ENCODE measurements around the gene CORO2A.

DNA sequence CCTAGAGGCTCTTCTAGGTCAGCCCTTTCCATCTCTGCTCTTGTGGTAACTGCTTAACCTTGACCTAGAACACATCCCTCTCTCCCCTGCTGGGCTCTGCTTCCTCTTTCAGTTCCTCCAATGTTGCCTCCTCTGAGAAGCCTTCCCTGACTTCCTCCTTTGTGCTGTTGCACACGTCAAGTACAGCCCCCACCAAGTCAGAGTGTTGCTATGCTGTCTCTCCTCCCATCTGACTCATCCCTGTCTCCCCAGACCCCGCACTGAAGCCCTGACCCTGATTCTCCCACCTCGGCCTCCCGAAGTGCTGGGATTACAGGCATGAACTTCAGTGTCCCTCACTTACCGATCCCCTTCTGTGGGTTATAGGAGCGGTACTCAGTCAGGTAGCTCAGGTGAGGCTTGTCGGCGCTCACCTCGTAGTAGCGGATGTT, 63.0 kb downstream of the CORO2A start:
- TF ChIP-seq POLR2AphosphoS5 (IDR thresholded peaks at IDR 0.05) (no peak), POLR2A (IDR thresholded peaks at IDR 0.05) (no peak)
- TF ChIP-seq, protein P1, sequence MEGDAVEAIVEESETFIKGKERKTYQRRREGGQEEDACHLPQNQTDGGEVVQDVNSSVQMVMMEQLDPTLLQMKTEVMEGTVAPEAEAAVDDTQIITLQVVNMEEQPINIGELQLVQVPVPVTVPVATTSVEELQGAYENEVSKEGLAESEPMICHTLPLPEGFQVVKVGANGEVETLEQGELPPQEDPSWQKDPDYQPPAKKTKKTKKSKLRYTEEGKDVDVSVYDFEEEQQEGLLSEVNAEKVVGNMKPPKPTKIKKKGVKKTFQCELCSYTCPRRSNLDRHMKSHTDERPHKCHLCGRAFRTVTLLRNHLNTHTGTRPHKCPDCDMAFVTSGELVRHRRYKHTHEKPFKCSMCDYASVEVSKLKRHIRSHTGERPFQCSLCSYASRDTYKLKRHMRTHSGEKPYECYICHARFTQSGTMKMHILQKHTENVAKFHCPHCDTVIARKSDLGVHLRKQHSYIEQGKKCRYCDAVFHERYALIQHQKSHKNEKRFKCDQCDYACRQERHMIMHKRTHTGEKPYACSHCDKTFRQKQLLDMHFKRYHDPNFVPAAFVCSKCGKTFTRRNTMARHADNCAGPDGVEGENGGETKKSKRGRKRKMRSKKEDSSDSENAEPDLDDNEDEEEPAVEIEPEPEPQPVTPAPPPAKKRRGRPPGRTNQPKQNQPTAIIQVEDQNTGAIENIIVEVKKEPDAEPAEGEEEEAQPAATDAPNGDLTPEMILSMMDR (IDR thresholded peaks at IDR 0.05): no peak
